Measurements from ENCODE around the gene TLE3. TPM values are rescaled to one million over a fixed set of nuclear protein-coding genes. Genes with fewer than 3 reads are reported as not detected.

Gene TLE3
- total and polyA plus RNA-seq, 7 donors = 16.8 to 82.0 (median 49.5) TPM

- Histone ChIP-seq H3K27me3 (peaks cover 0 to 8% (median 0%) of the 10 kb centered on the region in 3 donors), H3K9me3 (no peaks in the 10 kb centered on the region), H3K4me3 (no peak overlapping the region), H3K36me3 (no peaks in the 10 kb centered on the region), H3K4me1 (no peaks in the 10 kb centered on the region), H3K27ac (no peak overlapping the region)
- peak; percentile 41 for DNase-seq
- 87 to 88% methylated on average over 10 of the region's 10 CpGs for WGBS, 2 donors
- TF ChIP-seq EP300 (IDR thresholded peaks at IDR 0.05) (no peak), POLR2AphosphoS5 (IDR thresholded peaks at IDR 0.05) (no peak), POLR2A (IDR thresholded peaks at IDR 0.05) (no peak), CTCF (IDR thresholded peaks at IDR 0.05) (no peak)
- intact Hi-C loops (cut with DNase I) = no loop called here
Measured at GRCh38 chr15:70035051-70035718, 62.5 kb downstream of the TLE3 start.

- no peaks in the 10 kb centered on the region for H3K36me3 ChIP-seq
- 95 to 96% methylated on average over 7 of the region's 7 CpGs for WGBS, 2 donors
- TF ChIP-seq POLR2AphosphoS5 (IDR thresholded peaks at IDR 0.05) (no peak), EP300 (IDR thresholded peaks at IDR 0.05) (no peak), CTCF (IDR thresholded peaks at IDR 0.05) (no peak), POLR2A (IDR thresholded peaks at IDR 0.05) (no peak)
- peak; percentile 34 for DNase-seq
- H3K4me1 ChIP-seq = no peaks in the 10 kb centered on the region
- no peak overlapping the region for H3K4me3 ChIP-seq
- H3K27me3 ChIP-seq = peaks cover 0 to 8% (median 0%) of the 10 kb centered on the region in 3 donors
- H3K9me3 ChIP-seq = no peaks in the 10 kb centered on the region
- intact Hi-C loops (cut with DNase I) = no loop called here
- H3K27ac ChIP-seq = no peak overlapping the region
Measured at GRCh38 chr15:70034596-70034995, 63.1 kb downstream of the TLE3 start.

- 93% methylated on average over 4 of the region's 4 CpGs for WGBS, 2 donors
- peaks cover 0 to 8% (median 0%) of the 10 kb centered on the region in 3 donors for H3K27me3 ChIP-seq
- no peak for TF ChIP-seq CTCF (IDR thresholded peaks at IDR 0.05)
- TF ChIP-seq POLR2AphosphoS5 (IDR thresholded peaks at IDR 0.05) = no peak
- no peak for TF ChIP-seq POLR2A (IDR thresholded peaks at IDR 0.05)
- no peak for TF ChIP-seq EP300 (IDR thresholded peaks at IDR 0.05)
- H3K9me3 ChIP-seq = no peaks in the 10 kb centered on the region
- H3K4me3 ChIP-seq = no peak overlapping the region
- intact Hi-C loops (cut with DNase I) = no loop called here
- no peaks in the 10 kb centered on the region for H3K4me1 ChIP-seq
- no peaks in the 10 kb centered on the region for H3K36me3 ChIP-seq
- H3K27ac ChIP-seq = no peak overlapping the region
- no peak for DNase-seq
Measured at GRCh38 chr15:70034141-70034540, 63.6 kb downstream of the TLE3 start.

- WGBS, 2 donors = 48 to 71% methylated on average over 35 of the region's 35 CpGs
- intact Hi-C loops (cut with DNase I) = no loop called here
- H3K27ac ChIP-seq = no peak overlapping the region
- TF ChIP-seq POLR2AphosphoS5 (IDR thresholded peaks at IDR 0.05) (no peak), POLR2A (IDR thresholded peaks at IDR 0.05) (no peak), EP300 (IDR thresholded peaks at IDR 0.05) (no peak), CTCF (IDR thresholded peaks at IDR 0.05) (no peak)
- no peaks in the 10 kb centered on the region for H3K36me3 ChIP-seq
- H3K4me3 ChIP-seq = no peak overlapping the region
- DNase-seq = peak; percentile 64
- no peaks in the 10 kb centered on the region for H3K9me3 ChIP-seq
- peaks cover 0 to 8% (median 0%) of the 10 kb centered on the region in 3 donors for H3K27me3 ChIP-seq
- no peaks in the 10 kb centered on the region for H3K4me1 ChIP-seq
Measured at GRCh38 chr15:70033529-70034140, 64.1 kb downstream of the TLE3 start.
